ENCODE measurements around the gene CRHR1. TPM values are rescaled to one million over a fixed set of nuclear protein-coding genes. Genes with fewer than 3 reads are reported as not detected.

The CRHR1 gene
- polyA plus RNA-seq, 1 donor (not counting 4 experiments of a cell fraction or from before 2014, with no cell fraction given): not detected

- no peaks in the 10 kb centered on the region for H3K4me1 ChIP-seq (ENCODE audit: control insufficient read depth, extremely low read depth, insufficient read depth, low read length)
- H3K4me2 ChIP-seq (ENCODE audit: control insufficient read depth, extremely low read depth, insufficient read depth, low read depth, low read length): no peak overlapping the region
- no peak overlapping the region for H2AFZ ChIP-seq (ENCODE audit: control insufficient read depth, low read length)
- TF ChIP-seq CTCF (optimal IDR thresholded peaks at IDR 0.05 in 1 of 3, IDR thresholded peaks at IDR 0.05 in 1 of 3, conservative IDR thresholded peaks at IDR 0.05 in 1 of 3; ENCODE audit: extremely low read depth in 1 of 3, insufficient read depth in 2 of 3, low read length in 3 of 3) (no peak), EZH2 (IDR thresholded peaks at IDR 0.05; ENCODE audit: low read length) (no peak)
- dilution Hi-C loops (cut with MboI; ENCODE audit: extremely low pct_ligation_motif_present, low sequenced_read_pairs): no loop called here
- H4K20me1 ChIP-seq (ENCODE audit: control insufficient read depth, extremely low read depth, insufficient read depth, low read length): no peaks in the 10 kb centered on the region
- DNase-seq (ENCODE audit: low read depth, low spot score) (no peak), FAIRE-seq (no peak)
- H3K36me3 ChIP-seq (ENCODE audit: control insufficient read depth in 2 of 2, extremely low read depth in 1 of 2, insufficient read depth in 2 of 2, low read length in 2 of 2): no peaks in the 10 kb centered on the region
- no peak overlapping the region for H3K27ac ChIP-seq (ENCODE audit: control insufficient read depth, insufficient read depth, low read length)
- no peaks in the 10 kb centered on the region for H3K79me2 ChIP-seq (ENCODE audit: control insufficient read depth, insufficient read depth, low read length)
- H3K9ac ChIP-seq (ENCODE audit: control insufficient read depth, extremely low read depth, insufficient read depth, low read length): no peak overlapping the region
- H3K4me3 ChIP-seq (ENCODE audit: control insufficient read depth in 2 of 3, extremely low read depth in 1 of 3, insufficient read depth in 2 of 3, low read depth in 1 of 3, low read length in 3 of 3): no peak overlapping the region
- no peaks in the 10 kb centered on the region for H3K9me3 ChIP-seq (ENCODE audit: control insufficient read depth, low read depth, low read length)
- no peaks in the 10 kb centered on the region for H3K27me3 ChIP-seq (ENCODE audit: control insufficient read depth, extremely low read depth, insufficient read depth, low read length)
- no peaks in the 10 kb centered on the region for H3K9me1 ChIP-seq (ENCODE audit: control insufficient read depth, extremely low read depth, insufficient read depth, low read length)
These were observed 64.3 kb downstream of the CRHR1 start for GRCh38 chr17:45848405-45848804.

- no peak overlapping the region for H3K4me2 ChIP-seq (ENCODE audit: control insufficient read depth, extremely low read depth, insufficient read depth, low read depth, low read length)
- no peaks in the 10 kb centered on the region for H4K20me1 ChIP-seq (ENCODE audit: control insufficient read depth, extremely low read depth, insufficient read depth, low read length)
- H3K27me3 ChIP-seq (ENCODE audit: control insufficient read depth, extremely low read depth, insufficient read depth, low read length): no peaks in the 10 kb centered on the region
- DNase-seq (ENCODE audit: low read depth, low spot score): no peak
- H2AFZ ChIP-seq (ENCODE audit: control insufficient read depth, low read length): no peak overlapping the region
- no peak overlapping the region for H3K4me3 ChIP-seq (ENCODE audit: control insufficient read depth in 2 of 3, extremely low read depth in 1 of 3, insufficient read depth in 2 of 3, low read depth in 1 of 3, low read length in 3 of 3)
- H3K9me3 ChIP-seq (ENCODE audit: control insufficient read depth, low read depth, low read length): no peaks in the 10 kb centered on the region
- no peak overlapping the region for H3K27ac ChIP-seq (ENCODE audit: control insufficient read depth, insufficient read depth, low read length)
- H3K9me1 ChIP-seq (ENCODE audit: control insufficient read depth, extremely low read depth, insufficient read depth, low read length): no peaks in the 10 kb centered on the region
- FAIRE-seq: no peak
- TF ChIP-seq CTCF (optimal IDR thresholded peaks at IDR 0.05 in 1 of 3, IDR thresholded peaks at IDR 0.05 in 1 of 3, conservative IDR thresholded peaks at IDR 0.05 in 1 of 3; ENCODE audit: extremely low read depth in 1 of 3, insufficient read depth in 2 of 3, low read length in 3 of 3): no peak
- no peak for TF ChIP-seq EZH2 (IDR thresholded peaks at IDR 0.05; ENCODE audit: low read length)
- no peaks in the 10 kb centered on the region for H3K36me3 ChIP-seq (ENCODE audit: control insufficient read depth in 2 of 2, extremely low read depth in 1 of 2, insufficient read depth in 2 of 2, low read length in 2 of 2)
- H3K4me1 ChIP-seq (ENCODE audit: control insufficient read depth, extremely low read depth, insufficient read depth, low read length): no peaks in the 10 kb centered on the region
- no peaks in the 10 kb centered on the region for H3K79me2 ChIP-seq (ENCODE audit: control insufficient read depth, insufficient read depth, low read length)
- no peak overlapping the region for H3K9ac ChIP-seq (ENCODE audit: control insufficient read depth, extremely low read depth, insufficient read depth, low read length)
- dilution Hi-C loops (cut with MboI; ENCODE audit: extremely low pct_ligation_motif_present, low sequenced_read_pairs): no loop called here
These were observed 64.9 kb downstream of the CRHR1 start for GRCh38 chr17:45848868-45849535.

Data from keratinocyte (primary cell).